GM20431 (cell line): ENCODE data around the gene RUNX2.

Source experiments
- in situ Hi-C: fragments of 300-500 bp; cut with MseI, MboI; formaldehyde crosslinking; loops from one replicate; pipeline ENCODE4 v1.15.0; 2020; ENCODE audit warnings: low sequenced_read_pairs; ENCODE audit not compliant: unreplicated experiment

The RUNX2 gene

GRCh38 chr6:45500924-45501816 lies 173.0 kb downstream of the RUNX2 start:
- in situ Hi-C loops, result no loop called here

- in situ Hi-C loops, result no loop called here
These were observed 174.3 kb downstream of the RUNX2 start for GRCh38 chr6:45502456-45502855.

GRCh38 chr6:45504947-45505346 lies 176.8 kb downstream of the RUNX2 start:
- in situ Hi-C loops, result no loop called here

GRCh38 chr6:45505470-45505869 lies 177.3 kb downstream of the RUNX2 start:
- in situ Hi-C loops, result no loop called here

GRCh38 chr6:45507186-45507585 lies 179.1 kb downstream of the RUNX2 start:
- in situ Hi-C loops, result no loop called here

GRCh38 chr6:45509426-45509825 lies 181.3 kb downstream of the RUNX2 start:
- in situ Hi-C loops, result no loop called here

- in situ Hi-C loops, result no loop called here
These were observed 184.6 kb downstream of the RUNX2 start for GRCh38 chr6:45512717-45513116.

- in situ Hi-C loops, result no loop called here
These were observed 185.1 kb downstream of the RUNX2 start for GRCh38 chr6:45513213-45513618.

GRCh38 chr6:45513843-45514242 lies 185.7 kb downstream of the RUNX2 start:
- in situ Hi-C loops, result no loop called here

- in situ Hi-C loops, result no loop called here
These were observed 186.5 kb downstream of the RUNX2 start for GRCh38 chr6:45514454-45515230.

- in situ Hi-C loops, result no loop called here
These were observed 190.0 kb downstream of the RUNX2 start for GRCh38 chr6:45518013-45518720.

GRCh38 chr6:45521226-45521625 lies 193.1 kb downstream of the RUNX2 start:
- in situ Hi-C loops, result no loop called here

- in situ Hi-C loops, result no loop called here
These were observed 194.4 kb downstream of the RUNX2 start for GRCh38 chr6:45522486-45522885.

GRCh38 chr6:45527210-45527609 lies 199.1 kb downstream of the RUNX2 start:
- in situ Hi-C loops, result no loop called here

- in situ Hi-C loops, result no loop called here
These were observed 204.0 kb downstream of the RUNX2 start for GRCh38 chr6:45531999-45532595.

- in situ Hi-C loops, result no loop called here
These were observed 204.6 kb downstream of the RUNX2 start for GRCh38 chr6:45532721-45533210.

- in situ Hi-C loops, result no loop called here
These were observed 205.3 kb downstream of the RUNX2 start for GRCh38 chr6:45533386-45533785.

GRCh38 chr6:45535933-45536332 lies 207.8 kb downstream of the RUNX2 start:
- in situ Hi-C loops, result no loop called here

- in situ Hi-C loops, result no loop called here
These were observed 209.4 kb downstream of the RUNX2 start for GRCh38 chr6:45537539-45537938.
